HG03025 (cell line): ENCODE measurements around the gene RTL3.

Experiments
- ATAC-seq: cut with Tn5 transposase; IDR thresholded peaks from one replicate; pipeline ENCODE4 v1.9.1; 2021; ENCODE audit warnings: mild to moderate bottlenecking, moderate library complexity; ENCODE audit not compliant: unreplicated experiment, low FRiP score

The RTL3 gene

GRCh38 chrX:78622831-78623230 is 36.3 kb downstream of the RTL3 start:
- no peak for ATAC-seq

DNA sequence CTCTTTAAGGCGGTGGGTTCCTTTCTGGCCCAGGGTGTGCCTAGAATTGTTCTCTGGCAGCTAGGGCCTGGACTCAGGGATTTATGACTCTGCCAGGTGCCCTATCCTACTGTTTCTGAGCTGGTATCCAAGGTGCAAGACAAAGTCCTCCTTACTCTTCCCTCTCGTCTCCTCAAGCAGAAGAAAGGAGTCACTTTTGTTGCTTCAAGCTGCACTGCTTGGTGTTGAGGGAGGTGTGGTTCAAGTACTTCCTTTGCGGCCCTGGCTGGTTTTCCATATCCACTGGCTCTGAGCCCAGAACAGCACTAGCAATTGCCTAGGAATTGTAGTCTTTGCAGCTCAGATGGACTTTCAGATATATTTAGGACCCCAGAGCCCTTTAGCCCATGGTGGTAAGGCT is 39.3 kb downstream of the RTL3 start:
- no peak for ATAC-seq

GRCh38 chrX:78618987-78619386 is 40.1 kb downstream of the RTL3 start:
- ATAC-seq = no peak

GRCh38 chrX:78614264-78614663 is 44.9 kb downstream of the RTL3 start:
- ATAC-seq = no peak
